DOHH2 (cell line): ENCODE measurements around the gene DOCK1.

ENCODE experiments used
- H3F3A ChIP-seq: fragments of 200-600 bp; sonication (generic), shearing (Covaris generic); 2 replicates; pipeline ENCODE4 v1.6.0; 2016; ENCODE audit warnings: antibody characterized with exemption, mild to moderate bottlenecking; ENCODE audit not compliant: control insufficient read depth, insufficient read depth
- H3K27ac ChIP-seq: fragments of 200-600 bp; sonication (generic); 2 replicates; pipeline ENCODE4 v1.5.1; 2014; ENCODE audit warnings: low read depth, mild to moderate bottlenecking, low read length, moderate library complexity
- H3K27me3 ChIP-seq: fragments of 200-600 bp; sonication (generic); 2 replicates; pipeline ENCODE4 v1.6.1; 2014; ENCODE audit warnings: mild to moderate bottlenecking, low read length, mixed read lengths; ENCODE audit not compliant: control insufficient read depth
- H3K36me3 ChIP-seq: fragments of 200-600 bp; sonication (generic); 2 replicates; pipeline ENCODE4 v1.6.1; 2014; ENCODE audit warnings: mild to moderate bottlenecking, low read length, moderate library complexity, mixed read lengths; ENCODE audit not compliant: control insufficient read depth
- H3K4me1 ChIP-seq: fragments of 200-600 bp; sonication (generic); 2 replicates; pipeline ENCODE4 v1.6.1; 2014; ENCODE audit warnings: mild to moderate bottlenecking, low read length, mixed read lengths; ENCODE audit not compliant: control insufficient read depth
- H3K4me2 ChIP-seq: fragments of 200-600 bp; sonication (generic); 2 replicates; pipeline ENCODE4 v1.6.0; 2014; ENCODE audit warnings: mild to moderate bottlenecking, low read length, moderate library complexity
- H3K4me3 ChIP-seq: fragments of 200-600 bp; sonication (generic); 2 replicates; pipeline ENCODE4 v1.5.1; 2014; ENCODE audit warnings: mild to moderate bottlenecking, low read length, mixed read lengths
- H3K79me2 ChIP-seq: fragments of 200-600 bp; sonication (generic); 2 replicates; pipeline ENCODE4 v1.6.1; 2014; ENCODE audit warnings: mild to moderate bottlenecking, low read length, mixed read lengths; ENCODE audit not compliant: control insufficient read depth
- H3K9me2 ChIP-seq: fragments of 200-600 bp; sonication (generic); replicated peaks from 2 replicates; pipeline ENCODE4 v1.6.1; 2014; ENCODE audit warnings: mild to moderate bottlenecking, low read length, mixed read lengths; ENCODE audit not compliant: control insufficient read depth
- H3K9me3 ChIP-seq: fragments of 200-600 bp; sonication (generic); 2 replicates; pipeline ENCODE4 v1.6.1; 2014; ENCODE audit warnings: antibody characterized with exemption, low read length, mixed read lengths; ENCODE audit not compliant: control insufficient read depth, insufficient read depth
- H4K20me1 ChIP-seq: fragments of 200-600 bp; sonication (generic); 2 replicates; pipeline ENCODE4 v1.6.0; 2014; ENCODE audit warnings: low read depth, mild to moderate bottlenecking, antibody characterized with exemption, low read length, moderate library complexity; ENCODE audit not compliant: control insufficient read depth, insufficient read depth
- CTCF ChIP-seq: fragments of 200-600 bp; sonication (generic); IDR thresholded peaks from one replicate; pipeline ENCODE4 v1.5.1; 2014; ENCODE audit warnings: antibody characterized with exemption, mild to moderate bottlenecking, low read depth, low read length; ENCODE audit not compliant: poor library complexity, severe bottlenecking
- EZH2phosphoT487 ChIP-seq: fragments of 200-600 bp; sonication (generic); IDR thresholded peaks from 2 replicates; pipeline ENCODE4 v1.6.1; 2017; ENCODE audit warnings: borderline replicate concordance, mild to moderate bottlenecking, antibody characterized with exemption, low read length, moderate library complexity, mixed read lengths

DOCK1 gene

GRCh38 chr10:126950401-126951105 lies 45.3 kb downstream of the DOCK1 start:
- no peaks in the 10 kb centered on the region for H3K79me2 ChIP-seq
- peaks cover 76% of the 10 kb centered on the region for H3K9me3 ChIP-seq
- no peak for TF ChIP-seq CTCF
- no peak for TF ChIP-seq EZH2phosphoT487
- H3K27me3 ChIP-seq = no peaks in the 10 kb centered on the region
- no peak overlapping the region for H3K4me3 ChIP-seq
- peaks cover 25% of the 10 kb centered on the region for H3F3A ChIP-seq
- H3K4me2 ChIP-seq = no peak overlapping the region
- no peaks in the 10 kb centered on the region for H3K9me2 ChIP-seq
- no peak overlapping the region for H3K27ac ChIP-seq
- H3K36me3 ChIP-seq = no peaks in the 10 kb centered on the region
- no peaks in the 10 kb centered on the region for H4K20me1 ChIP-seq
- no peaks in the 10 kb centered on the region for H3K4me1 ChIP-seq

GRCh38 chr10:126953886-126954285 lies 48.7 kb downstream of the DOCK1 start:
- no peak for TF ChIP-seq EZH2phosphoT487
- no peak for TF ChIP-seq CTCF

GRCh38 chr10:126955396-126955795 lies 50.2 kb downstream of the DOCK1 start:
- Histone ChIP-seq H3K27me3 (no peaks in the 10 kb centered on the region), H3K4me2 (no peak overlapping the region), H3F3A (peaks cover 21% of the 10 kb centered on the region), H3K4me3 (no peak overlapping the region), H3K9me3 (peaks cover 50% of the 10 kb centered on the region), H3K4me1 (no peaks in the 10 kb centered on the region), H3K9me2 (no peaks in the 10 kb centered on the region), H4K20me1 (no peaks in the 10 kb centered on the region), H3K79me2 (no peaks in the 10 kb centered on the region), H3K36me3 (no peaks in the 10 kb centered on the region), H3K27ac (no peak overlapping the region)
- TF ChIP-seq EZH2phosphoT487 (no peak), CTCF (no peak)

More at GRCh38 chr10:126953886-126954285, 48.7 kb downstream of the DOCK1 start:
- H3K79me2 ChIP-seq = no peaks in the 10 kb centered on the region
- H3K9me3 ChIP-seq = peaks cover 65% of the 10 kb centered on the region
- H3K27me3 ChIP-seq = no peaks in the 10 kb centered on the region
- H3K4me2 ChIP-seq = no peak overlapping the region
- no peaks in the 10 kb centered on the region for H3K4me1 ChIP-seq
- H3K4me3 ChIP-seq = no peak overlapping the region
- H3F3A ChIP-seq = peaks cover 21% of the 10 kb centered on the region
- H3K27ac ChIP-seq = no peak overlapping the region
- no peaks in the 10 kb centered on the region for H3K36me3 ChIP-seq
- no peaks in the 10 kb centered on the region for H4K20me1 ChIP-seq
- no peaks in the 10 kb centered on the region for H3K9me2 ChIP-seq
